Measurements from ENCODE around the gene EFCAB12.

Gene EFCAB12

GRCh38 chr3:129428376-129429079 is at the start of gene EFCAB12:
Gene EFCAB12 (minus strand): TSS chr3:129428636. CDS start chr3:129428488, 148 bp downstream.
- DNase-seq (ENCODE audit: low read depth in 2 of 2), result peak; percentile 74 to 76

- DNase-seq (ENCODE audit: low read depth in 2 of 2), result no peak
These were observed 48.1 kb upstream of the EFCAB12 start for GRCh38 chr3:129476586-129476985.

- DNase-seq (ENCODE audit: low read depth in 2 of 2), result no peak
These were observed 47.4 kb upstream of the EFCAB12 start for GRCh38 chr3:129475863-129476262.

- DNase-seq (ENCODE audit: low read depth in 2 of 2), result no peak
These were observed 46.8 kb upstream of the EFCAB12 start for GRCh38 chr3:129474984-129475804.

- DNase-seq (ENCODE audit: low read depth in 2 of 2), result no peak
These were observed 45.3 kb upstream of the EFCAB12 start for GRCh38 chr3:129473769-129474152.

- no peak for DNase-seq (ENCODE audit: low read depth in 2 of 2)
These were observed 44.8 kb upstream of the EFCAB12 start for GRCh38 chr3:129473067-129473768.

- DNase-seq (ENCODE audit: low read depth in 2 of 2), result no peak
These were observed 42.4 kb upstream of the EFCAB12 start for GRCh38 chr3:129470861-129471260.

GRCh38 chr3:129469026-129469425 is 40.6 kb upstream of the EFCAB12 start:
- DNase-seq (ENCODE audit: low read depth in 2 of 2), result no peak

- DNase-seq (ENCODE audit: low read depth in 2 of 2), result no peak
These were observed 39.5 kb upstream of the EFCAB12 start for GRCh38 chr3:129467932-129468331.

- DNase-seq (ENCODE audit: low read depth in 2 of 2), result no peak
These were observed 35.3 kb upstream of the EFCAB12 start for GRCh38 chr3:129463716-129464115.

- DNase-seq (ENCODE audit: low read depth in 2 of 2), result no peak
These were observed 34.7 kb upstream of the EFCAB12 start for GRCh38 chr3:129463094-129463493.

- DNase-seq (ENCODE audit: low read depth in 2 of 2), result no peak
These were observed 34.0 kb upstream of the EFCAB12 start for GRCh38 chr3:129462361-129462968.

- no peak for DNase-seq (ENCODE audit: low read depth in 2 of 2)
These were observed 33.2 kb upstream of the EFCAB12 start for GRCh38 chr3:129461461-129462146.

GRCh38 chr3:129461022-129461421 is 32.6 kb upstream of the EFCAB12 start:
- no peak for DNase-seq (ENCODE audit: low read depth in 2 of 2)

- DNase-seq (ENCODE audit: low read depth in 2 of 2), result no peak
These were observed 32.1 kb upstream of the EFCAB12 start for GRCh38 chr3:129460572-129460971.

- no peak for DNase-seq (ENCODE audit: low read depth in 2 of 2)
These were observed 31.7 kb upstream of the EFCAB12 start for GRCh38 chr3:129460155-129460554.

GRCh38 chr3:129453732-129454131 is 25.3 kb upstream of the EFCAB12 start:
- DNase-seq (ENCODE audit: low read depth in 2 of 2), result no peak

GRCh38 chr3:129449279-129450115 is 21.1 kb upstream of the EFCAB12 start:
- DNase-seq (ENCODE audit: low read depth in 2 of 2), result no peak

- no peak for DNase-seq (ENCODE audit: low read depth in 2 of 2)
These were observed 19.9 kb upstream of the EFCAB12 start for GRCh38 chr3:129448186-129448895.

GRCh38 chr3:129446926-129447325 is 18.5 kb upstream of the EFCAB12 start:
- DNase-seq (ENCODE audit: low read depth in 2 of 2), result no peak

Measured in stimulated activated CD8-positive, alpha-beta memory T cell treated with anti-CD3 and anti-CD28 coated beads, Interleukin-2, amount 100 ng/mL, for 1 hour (primary cell).